Loucy (cell line): ENCODE measurements around the gene MRPL51.

Experiments
- EZH2phosphoT487 ChIP-seq: fragments of 200-600 bp; IDR thresholded peaks from 2 replicates; pipeline ENCODE4 v1.6.1; 2018; ENCODE audit warnings: antibody characterized with exemption, mild to moderate bottlenecking, moderate library complexity, borderline replicate concordance
- TF ChIP-seq, protein P1 (sequence below): fragments of 200-600 bp; sonication (generic); conservative IDR thresholded peaks from 2 replicates; pipeline ENCODE4 v1.5.1; 2014; ENCODE audit warnings: mild to moderate bottlenecking, antibody characterized with exemption, low read length

GRCh38 chr12:6532927-6533652 lies 40.0 kb upstream of the MRPL51 start:
- TF ChIP-seq, protein P1, sequence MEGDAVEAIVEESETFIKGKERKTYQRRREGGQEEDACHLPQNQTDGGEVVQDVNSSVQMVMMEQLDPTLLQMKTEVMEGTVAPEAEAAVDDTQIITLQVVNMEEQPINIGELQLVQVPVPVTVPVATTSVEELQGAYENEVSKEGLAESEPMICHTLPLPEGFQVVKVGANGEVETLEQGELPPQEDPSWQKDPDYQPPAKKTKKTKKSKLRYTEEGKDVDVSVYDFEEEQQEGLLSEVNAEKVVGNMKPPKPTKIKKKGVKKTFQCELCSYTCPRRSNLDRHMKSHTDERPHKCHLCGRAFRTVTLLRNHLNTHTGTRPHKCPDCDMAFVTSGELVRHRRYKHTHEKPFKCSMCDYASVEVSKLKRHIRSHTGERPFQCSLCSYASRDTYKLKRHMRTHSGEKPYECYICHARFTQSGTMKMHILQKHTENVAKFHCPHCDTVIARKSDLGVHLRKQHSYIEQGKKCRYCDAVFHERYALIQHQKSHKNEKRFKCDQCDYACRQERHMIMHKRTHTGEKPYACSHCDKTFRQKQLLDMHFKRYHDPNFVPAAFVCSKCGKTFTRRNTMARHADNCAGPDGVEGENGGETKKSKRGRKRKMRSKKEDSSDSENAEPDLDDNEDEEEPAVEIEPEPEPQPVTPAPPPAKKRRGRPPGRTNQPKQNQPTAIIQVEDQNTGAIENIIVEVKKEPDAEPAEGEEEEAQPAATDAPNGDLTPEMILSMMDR = no peak
- no peak for TF ChIP-seq EZH2phosphoT487
